ENCODE measurements around the gene PTPRN2.

PTPRN2 gene

DNA sequence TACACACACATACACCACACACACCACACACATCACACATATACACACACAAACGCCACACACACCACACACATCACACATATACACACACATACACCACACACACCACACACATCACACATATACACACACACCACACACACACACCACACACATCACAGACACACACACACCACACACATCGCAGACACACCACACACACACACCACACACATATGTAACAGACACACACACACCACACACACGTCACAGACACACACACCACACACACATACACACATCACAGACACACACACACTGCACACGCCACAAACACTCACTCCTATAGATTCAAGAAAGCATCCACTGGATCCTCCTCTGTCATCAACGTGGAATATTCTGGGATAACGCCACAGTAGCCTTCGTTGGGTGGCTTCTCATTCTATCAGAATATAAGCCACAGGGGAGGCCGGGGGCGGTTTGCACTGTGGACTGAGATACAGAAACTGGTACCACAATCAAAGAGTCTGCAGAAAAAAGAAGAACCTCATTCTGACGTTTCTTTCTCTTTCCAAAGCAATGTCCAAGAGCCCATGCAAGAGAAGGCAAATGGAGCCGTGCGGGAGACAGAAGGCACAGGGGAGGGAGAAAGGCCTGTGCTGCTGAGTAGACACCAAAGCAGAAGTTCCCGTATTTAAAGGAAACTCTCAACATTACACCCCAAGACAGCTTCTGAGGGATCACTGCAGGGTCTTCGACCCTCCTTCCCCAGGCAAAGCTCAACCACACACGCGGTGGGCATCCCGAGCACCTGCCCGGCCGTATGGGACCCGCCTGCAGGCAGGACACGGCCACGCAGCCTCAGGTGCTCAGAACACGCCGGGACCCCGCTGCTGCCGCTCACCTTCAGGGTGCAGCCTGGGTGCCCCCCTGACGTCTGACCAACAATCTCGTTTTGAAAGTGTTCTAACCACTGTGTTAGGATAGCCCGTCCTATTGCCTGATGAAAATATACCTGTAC is 929.6 kb downstream of the PTPRN2 start:
- no peak for DNase-seq (ENCODE audit: low read depth in 2 of 2)

DNA sequence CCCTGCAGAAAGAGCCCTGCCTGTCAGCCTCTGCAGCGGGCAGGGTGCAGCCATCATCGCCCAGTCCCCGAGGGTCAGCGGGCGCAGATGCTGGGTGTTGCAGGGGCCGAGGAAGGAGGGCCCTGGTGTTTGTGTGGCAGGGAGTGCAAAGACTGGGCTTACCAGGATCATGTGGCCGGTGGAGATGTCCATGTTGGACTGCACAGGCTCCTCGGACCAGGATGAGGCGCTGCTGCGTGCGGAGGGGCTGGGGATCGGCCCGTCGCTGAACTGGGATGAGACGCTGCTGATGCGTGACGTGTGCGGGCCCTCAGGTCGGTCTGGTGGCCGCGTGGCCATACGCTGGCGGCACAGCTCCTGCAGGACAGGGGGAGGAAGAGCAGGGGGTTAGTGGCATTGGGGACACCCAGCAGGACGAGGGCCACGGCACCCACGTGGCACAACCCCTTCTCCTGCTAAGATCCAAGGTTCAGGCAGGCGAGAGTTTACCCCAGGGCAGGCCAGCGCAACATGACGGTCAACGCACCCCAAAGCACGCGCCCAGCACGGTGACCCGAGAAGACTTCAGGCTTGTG is 931.3 kb downstream of the PTPRN2 start:
- DNase-seq (ENCODE audit: low read depth in 2 of 2), result no peak

DNA sequence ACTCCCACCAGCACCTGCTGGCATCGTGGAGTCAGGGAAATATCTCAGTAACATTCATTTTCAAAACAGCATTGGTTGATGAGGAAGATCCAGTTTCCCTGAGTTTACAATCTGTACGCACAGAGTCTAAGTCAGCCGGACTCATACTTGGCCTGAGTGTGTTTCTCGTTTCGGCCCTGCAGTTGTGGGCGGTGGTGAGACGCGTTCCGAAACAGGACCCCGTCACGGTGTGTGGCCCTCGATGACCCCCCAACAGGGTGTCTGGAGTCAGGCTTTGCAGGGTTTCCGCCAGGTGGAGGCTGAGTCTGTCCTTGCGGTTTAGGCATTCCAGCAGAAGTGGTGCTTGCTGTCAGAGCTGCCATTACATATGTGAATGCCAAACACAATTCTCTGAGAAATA is 933.3 kb downstream of the PTPRN2 start:
- DNase-seq (ENCODE audit: low read depth in 2 of 2), result no peak

DNA sequence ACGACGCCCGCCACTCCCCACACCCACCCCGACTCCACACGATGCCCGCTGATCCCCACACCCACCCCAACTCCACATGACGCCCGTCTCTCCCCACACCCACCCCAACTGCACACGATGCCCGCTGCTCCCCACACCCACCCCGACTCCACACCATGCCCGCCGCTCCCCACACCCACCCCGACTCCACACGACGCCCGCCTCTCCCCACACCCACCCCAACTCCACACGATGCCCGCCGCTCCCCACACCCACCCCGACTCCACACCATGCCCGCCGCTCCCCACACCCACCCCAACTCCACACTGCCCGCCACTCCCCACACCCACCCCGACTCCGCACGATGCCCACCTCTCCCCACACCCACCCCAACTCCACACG is 933.8 kb downstream of the PTPRN2 start:
- DNase-seq (ENCODE audit: low read depth in 2 of 2), result no peak

DNA sequence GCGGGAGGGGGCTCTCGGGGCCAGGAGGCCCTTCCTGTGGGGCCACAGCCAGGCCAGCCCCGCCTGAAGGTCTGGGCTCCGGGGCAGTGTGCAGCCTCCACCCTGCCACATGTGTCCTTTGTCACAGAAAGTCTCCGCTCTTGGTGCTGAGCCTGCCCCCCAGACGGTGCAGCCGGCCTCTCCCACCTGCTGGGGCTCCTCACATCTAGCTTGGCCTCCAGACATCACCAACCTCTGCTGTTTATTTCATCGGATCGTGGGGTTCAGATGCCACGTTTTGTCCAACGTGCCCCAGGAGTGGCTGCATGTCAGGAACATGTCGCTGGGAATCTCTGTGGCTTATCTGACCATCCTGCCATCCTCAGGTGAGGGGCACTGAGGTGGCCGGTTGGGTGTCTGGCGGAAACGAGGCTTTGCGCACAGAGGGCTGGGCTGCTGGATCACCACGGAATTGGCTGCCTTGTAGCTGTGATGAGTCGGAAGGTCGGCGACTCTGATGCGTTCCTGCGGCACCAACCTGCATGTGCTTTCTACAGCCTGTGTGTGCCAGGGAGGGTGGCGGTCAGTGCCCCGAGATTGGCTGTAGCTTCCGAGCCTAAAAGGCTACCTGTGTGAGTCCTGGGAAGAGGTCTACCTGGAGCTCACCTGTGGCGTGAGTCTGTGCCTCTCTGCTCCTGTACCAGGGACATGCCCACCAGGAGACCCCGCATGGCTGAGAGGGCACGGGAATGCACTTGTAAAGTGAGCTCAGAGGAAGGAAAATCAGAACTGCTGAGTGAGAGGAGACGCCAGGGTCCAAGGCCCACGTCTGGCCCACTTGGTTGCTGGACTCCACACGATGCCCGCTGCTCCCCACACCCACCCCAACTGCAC is 934.4 kb downstream of the PTPRN2 start:
- no peak for DNase-seq (ENCODE audit: low read depth in 2 of 2)

DNA sequence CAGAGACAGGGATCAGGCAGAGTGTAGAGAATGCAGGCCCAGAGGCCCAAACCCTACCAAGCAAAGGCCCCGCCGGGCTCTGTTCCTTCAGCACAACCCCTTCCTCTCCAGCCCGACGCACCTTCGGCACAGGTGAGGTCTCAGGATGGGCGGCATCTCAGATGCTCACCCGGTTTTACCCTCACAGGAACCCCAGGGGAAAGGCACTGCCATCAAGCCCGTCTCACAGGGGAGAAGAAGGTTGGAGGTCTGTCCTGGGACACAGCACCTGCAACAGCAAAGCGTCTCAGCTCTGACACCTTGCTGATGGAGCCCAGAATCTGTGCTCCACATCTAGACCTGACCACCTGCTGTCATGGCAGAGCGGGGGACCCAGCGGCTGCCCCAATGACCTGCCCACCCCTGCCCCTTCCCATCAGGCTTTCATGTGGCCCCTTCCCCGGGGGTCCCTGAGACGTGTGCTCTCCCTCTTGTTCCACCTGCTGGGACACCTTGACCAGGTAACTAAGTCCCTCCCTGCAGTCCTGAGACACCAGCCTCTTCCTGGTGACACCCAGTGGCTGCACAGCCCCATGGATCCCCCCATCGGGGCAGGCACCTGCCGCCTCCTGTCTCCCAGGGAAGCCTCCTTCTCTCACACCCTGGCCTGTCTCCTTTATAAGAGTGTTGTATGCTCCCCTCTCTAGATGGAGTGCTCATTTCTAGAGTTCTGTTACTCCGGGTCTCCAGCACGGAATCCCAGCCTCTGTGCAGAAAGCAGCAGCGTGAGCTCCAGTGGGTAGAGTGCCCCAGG is 935.3 kb downstream of the PTPRN2 start:
- no peak for DNase-seq (ENCODE audit: low read depth in 2 of 2)

DNA sequence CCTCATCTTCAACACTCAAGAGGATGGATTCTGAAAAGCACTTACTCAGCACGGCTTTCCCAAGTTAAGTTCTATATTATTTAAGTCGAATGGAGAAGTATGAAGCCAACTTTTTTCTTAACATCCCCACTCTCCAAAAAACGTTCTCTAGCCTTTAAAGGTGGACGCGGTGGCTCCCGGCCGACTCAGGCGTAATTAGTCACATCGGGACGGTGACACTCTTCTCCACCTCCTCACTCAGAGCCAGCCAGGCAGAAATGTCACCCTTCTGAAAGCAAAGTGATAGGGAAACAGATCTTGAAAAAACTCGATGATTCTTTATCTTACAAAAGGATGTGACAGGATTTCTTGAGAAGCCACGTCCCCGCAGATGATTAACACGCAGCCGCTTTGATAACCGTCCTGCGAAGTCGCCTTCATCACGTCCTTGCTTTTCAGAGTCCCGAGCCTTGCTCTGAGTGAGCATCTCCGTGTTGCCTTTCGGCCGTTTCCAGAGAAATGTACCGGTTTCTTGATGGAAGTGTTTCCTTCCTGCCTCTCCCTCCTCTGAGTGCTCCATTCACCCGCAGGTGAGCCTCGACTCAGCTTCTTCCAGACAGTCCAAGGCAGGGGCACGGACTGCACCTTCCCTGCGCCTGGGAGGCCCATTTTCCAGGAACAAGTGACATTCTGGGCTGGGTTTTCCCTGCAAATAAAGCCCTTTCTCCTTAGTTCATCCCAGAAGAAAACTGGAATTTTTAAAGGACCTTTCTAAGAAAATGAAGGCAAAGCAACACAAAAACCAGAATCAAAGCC is 936.1 kb downstream of the PTPRN2 start:
- no peak for DNase-seq (ENCODE audit: low read depth in 2 of 2)

DNA sequence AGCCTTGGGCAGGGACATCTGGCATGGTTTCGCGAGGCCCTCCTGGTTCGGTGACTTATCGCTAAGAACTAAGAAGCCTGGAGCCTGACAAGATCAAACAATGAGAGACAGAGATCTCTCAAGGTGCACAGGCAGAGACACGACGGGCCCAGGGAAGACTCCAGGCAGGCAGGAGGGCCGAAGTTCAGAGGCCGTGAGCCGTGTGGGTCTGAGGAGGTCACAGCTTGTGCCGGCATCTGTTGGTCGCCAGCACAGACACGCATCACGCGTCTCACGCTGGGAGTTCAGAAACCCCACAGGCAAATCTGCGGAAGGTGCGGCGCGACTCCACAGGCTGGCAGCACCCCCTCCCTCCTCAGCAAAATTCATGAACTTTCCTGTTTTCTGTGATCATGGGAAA is 936.8 kb downstream of the PTPRN2 start:
- no peak for DNase-seq (ENCODE audit: low read depth in 2 of 2)

DNA sequence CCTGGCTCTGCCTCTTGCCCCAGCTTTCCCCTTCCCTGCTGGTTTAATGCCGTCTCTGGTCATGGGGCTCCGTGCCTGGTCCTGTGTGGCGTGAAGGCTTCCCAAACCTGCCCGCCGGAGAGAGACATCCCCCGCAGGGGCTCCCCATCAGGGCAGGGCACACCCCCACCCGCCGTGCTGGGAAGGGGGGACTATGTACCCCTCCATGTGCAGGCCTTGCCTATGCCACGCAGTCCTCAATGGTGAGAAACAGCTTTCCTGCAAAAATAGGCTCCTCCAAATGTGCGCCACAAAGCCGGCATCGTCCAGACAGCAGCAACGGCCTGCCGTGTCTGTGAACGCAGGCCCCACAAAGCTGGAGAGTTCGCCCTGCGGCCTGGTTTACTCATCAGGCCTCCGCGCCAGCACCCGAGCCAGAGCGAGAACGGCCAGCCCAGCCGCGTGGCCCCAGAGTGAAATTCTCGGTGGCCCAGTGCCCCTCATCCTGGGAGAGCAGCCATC is 937.4 kb downstream of the PTPRN2 start:
- DNase-seq (ENCODE audit: low read depth in 2 of 2), result no peak

DNA sequence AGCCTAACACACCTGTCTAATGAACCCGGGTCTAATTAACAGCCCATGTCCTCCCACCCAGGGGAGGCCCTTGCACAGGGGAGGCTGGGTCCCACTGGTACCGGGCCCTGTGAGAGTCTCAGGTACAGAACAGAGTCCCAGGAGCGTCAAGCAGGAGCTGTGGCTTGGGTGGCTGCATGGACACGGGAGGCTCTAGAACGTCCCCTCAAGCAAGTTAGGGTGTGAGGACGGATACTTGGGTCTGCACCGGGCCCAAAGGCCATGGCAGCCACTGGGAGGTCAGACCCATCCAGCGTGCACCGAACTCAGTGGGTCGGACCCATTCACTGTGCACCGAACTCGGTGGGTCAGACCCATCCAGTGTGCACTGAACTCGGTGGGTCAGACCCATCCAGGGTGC is 941.1 kb downstream of the PTPRN2 start:
- DNase-seq (ENCODE audit: low read depth in 2 of 2), result no peak

DNA sequence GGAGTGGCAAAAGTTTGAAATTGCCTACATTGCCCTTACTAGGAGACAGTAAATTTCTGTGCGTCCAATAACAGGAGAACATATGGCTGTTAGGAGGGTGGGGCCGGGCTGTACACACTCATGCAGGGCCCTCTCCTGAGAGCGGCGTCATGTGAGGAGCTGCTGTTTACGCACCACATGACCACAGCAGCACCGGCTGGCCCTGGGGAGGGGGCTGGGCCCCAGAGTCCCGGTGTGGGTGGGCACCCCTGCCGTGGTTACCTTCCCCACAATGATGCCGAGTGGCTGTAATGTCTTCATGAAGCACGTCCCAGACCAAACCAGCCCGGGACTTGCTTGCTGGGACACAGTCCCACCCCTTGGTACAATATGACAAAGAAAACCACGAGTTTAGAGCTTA is 942.1 kb downstream of the PTPRN2 start:
- no peak for DNase-seq (ENCODE audit: low read depth in 2 of 2)

DNA sequence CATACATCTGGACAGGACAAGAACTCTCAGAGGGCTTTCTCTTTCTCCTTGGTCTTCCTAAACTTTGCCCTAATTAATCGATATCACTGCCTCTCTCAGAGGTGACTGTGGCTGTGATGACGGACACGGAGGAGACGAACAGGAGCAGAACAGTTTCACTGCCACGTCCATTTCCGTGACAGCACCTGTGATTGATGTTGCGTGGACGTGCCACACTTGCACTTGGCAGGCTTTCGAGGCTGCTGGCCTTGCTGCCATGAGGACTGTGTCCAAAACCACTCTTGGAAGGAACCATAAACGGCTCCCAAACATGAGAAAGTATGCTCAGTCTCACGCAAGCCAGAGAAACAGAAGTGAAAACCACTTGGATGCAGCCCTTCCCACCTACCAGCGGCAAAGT is 942.7 kb downstream of the PTPRN2 start:
- no peak for DNase-seq (ENCODE audit: low read depth in 2 of 2)

DNA sequence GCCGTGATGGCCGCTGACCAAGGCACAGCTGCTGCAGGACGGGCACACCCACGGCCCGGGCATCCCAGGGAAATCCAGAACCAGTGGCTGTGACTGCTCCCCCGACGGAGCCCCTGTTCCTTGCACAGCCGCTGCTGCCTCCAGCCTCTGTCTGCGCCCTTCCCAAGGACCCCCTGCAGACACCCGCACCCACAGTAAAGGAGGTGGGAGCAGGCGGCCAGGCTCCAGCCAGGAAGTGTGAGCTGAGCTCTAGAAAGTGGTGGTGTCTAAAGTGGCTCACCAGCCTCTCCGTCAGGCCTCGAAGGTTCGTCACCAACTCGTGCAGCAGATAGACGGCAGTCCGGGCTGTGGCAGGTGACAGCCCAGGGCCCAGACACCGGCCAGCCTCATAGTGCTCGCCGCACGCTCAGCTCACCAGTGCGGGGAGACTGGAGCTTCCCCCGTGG is 944.1 kb downstream of the PTPRN2 start:
- no peak for DNase-seq (ENCODE audit: low read depth in 2 of 2)

DNA sequence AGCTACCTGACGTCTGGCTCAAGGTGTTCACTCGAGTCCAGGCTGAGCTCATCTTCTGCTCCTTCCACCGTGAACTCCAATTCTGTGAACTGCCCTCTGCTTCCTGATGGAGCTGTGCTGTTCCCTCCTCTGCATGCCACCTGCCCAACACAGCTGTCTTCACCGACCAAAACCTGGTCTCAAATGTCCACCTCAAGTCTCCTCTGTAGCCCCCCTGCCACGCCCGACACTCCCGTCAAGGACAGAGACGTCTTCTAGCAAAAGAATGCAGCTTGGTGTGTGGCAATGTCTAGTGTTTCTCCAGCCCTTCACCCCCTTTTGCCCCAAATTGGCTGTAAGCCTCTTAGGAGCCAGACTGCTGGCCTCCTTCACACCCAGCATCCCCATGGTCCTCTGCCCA is 945.8 kb downstream of the PTPRN2 start:
- DNase-seq (ENCODE audit: low read depth in 2 of 2), result no peak

DNA sequence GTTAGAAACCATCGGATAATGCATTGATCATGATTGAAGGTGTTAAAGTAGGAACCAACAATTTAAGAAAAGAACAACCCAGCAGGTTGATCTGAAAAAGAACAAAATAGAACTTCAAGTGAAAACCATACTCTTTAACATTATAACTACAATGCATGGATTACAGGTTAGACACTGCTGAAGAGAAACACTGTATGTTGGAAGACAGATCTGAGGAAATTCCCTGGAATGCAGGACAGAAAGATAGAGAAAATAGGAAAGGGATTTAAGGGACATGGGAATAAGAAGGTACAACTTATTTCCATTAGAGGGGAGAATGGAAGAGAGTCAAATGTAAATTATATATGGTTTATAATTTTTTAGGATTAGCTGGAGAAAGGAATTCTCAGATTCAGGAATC is 947.5 kb downstream of the PTPRN2 start:
- no peak for DNase-seq (ENCODE audit: low read depth in 2 of 2)

DNA sequence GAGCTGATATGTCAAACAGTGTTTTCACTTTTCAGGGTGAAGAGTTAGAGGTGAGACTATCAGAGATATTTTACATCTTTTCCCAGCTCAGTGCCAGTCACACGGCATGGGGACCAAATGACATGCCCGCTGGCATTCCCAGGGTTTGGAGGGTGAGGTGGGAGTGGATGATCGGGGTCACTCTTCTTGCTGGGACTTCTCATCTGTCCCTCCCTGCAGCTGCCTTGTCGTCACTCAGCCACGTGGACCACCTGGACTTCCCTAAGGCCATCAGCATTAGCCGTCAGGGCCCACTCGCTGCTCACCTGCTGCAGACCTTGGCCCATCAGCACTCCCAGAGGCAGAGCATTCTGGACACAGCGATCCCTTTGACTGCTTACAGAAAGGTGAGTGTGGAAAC is 949.1 kb downstream of the PTPRN2 start:
- no peak for DNase-seq (ENCODE audit: low read depth in 2 of 2)

DNA sequence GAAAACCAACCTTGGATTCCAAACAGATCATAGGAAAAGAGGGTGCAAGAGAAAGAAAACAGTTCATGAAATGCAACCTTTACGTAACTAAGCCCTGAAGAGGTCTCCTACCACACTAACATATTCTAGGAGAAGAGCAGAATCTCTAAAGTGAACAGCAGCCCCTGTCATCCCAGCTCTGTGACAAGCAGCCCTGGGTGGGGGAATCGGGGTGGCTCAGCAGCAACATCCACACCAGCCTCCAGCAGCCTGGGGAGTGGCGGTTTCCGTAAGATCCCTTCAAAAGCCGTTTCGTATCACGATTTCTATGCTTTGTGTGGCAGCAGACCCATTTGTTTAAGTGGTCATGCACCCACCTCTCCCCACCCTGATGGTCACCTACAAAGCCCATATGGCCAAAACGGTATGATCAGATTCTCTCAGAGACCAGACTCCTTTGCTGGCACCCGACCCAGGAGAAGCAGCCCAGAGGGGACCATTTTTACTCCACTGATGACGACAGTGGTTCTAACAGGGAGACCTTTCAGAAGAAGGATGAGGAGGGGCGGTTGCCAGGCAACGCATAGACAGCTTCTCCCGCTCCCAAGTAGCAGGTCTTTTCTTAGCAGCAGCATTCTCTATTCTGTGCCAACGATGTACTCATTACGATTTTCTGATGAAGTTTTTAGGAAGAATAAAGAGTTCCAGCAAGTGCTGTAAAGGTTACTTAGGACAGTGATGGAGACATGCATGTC is 950.2 kb downstream of the PTPRN2 start:
- DNase-seq (ENCODE audit: low read depth in 2 of 2), result no peak

DNA sequence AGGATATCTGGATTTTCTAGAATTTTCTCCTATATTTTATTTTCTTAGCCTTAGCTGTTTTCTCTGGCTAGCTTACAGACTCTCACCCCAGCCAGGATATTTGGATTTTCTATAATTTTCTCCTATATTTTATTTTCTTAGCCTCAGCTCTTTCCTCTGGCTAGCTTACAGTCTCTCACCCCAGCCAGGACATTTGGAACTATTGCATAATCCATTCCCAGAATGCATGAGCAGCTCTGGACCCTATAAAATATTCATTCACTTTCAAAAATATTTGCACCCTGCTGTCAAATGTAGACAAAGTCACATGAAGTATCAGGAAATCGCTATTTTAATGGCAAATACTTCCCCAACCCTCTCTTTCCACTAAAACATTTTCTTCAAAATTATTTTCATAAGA is 952.0 kb downstream of the PTPRN2 start:
- DNase-seq (ENCODE audit: low read depth in 2 of 2), result no peak

DNA sequence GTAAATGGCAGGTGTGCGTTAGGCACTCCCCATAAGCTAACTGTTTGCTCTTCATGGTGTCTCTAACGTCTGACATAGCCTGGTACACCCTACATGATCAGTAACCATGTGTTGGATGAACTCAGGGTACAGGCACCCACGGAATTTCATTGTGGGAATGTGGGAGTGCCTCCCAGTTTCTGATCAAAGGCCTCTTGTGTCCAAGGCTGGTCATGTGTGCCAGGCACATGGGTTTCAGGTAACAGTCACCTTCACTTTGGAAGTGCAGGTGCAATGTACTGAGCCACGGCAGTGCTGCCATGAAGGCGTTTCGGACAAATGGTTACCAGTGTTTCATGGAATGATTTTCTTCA is 952.5 kb downstream of the PTPRN2 start:
- DNase-seq (ENCODE audit: low read depth in 2 of 2), result no peak
